GM12873 (cell line): ENCODE results near the gene HBA2.
"Not testable (repeated sequence)": the region's sequence is repeated elsewhere in the genome, so short reads cannot be mapped to it uniquely, and the experiment has no call there.

Experiments
- CTCF ChIP-seq: IDR thresholded peaks from 2 replicates; pipeline ENCODE4 v1.5.1; 2012; ENCODE audit warnings: low read depth, mild to moderate bottlenecking, moderate library complexity, low read length, control low read depth; ENCODE audit not compliant: insufficient read depth; ENCODE audit errors: missing control alignments

Gene HBA2

DNA sequence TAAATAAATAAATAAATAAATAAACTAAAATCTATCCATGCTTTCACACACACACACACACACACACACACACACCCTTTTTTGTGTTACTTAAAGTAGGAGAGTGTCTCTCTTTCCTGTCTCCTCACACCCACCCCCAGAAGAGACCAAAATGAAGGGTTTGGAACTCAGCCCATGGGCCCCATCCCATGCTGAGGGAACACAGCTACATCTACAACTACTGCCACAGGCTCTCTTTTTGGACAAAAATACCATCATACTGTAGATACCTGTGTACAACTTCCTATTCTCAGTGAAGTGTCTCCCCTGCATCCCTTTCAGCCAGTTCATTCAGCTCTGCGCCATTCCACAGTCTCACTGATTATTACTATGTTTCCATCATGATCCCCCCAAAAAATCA is 1.9 kb upstream of the HBA2 start:
- no peak for TF ChIP-seq CTCF

DNA sequence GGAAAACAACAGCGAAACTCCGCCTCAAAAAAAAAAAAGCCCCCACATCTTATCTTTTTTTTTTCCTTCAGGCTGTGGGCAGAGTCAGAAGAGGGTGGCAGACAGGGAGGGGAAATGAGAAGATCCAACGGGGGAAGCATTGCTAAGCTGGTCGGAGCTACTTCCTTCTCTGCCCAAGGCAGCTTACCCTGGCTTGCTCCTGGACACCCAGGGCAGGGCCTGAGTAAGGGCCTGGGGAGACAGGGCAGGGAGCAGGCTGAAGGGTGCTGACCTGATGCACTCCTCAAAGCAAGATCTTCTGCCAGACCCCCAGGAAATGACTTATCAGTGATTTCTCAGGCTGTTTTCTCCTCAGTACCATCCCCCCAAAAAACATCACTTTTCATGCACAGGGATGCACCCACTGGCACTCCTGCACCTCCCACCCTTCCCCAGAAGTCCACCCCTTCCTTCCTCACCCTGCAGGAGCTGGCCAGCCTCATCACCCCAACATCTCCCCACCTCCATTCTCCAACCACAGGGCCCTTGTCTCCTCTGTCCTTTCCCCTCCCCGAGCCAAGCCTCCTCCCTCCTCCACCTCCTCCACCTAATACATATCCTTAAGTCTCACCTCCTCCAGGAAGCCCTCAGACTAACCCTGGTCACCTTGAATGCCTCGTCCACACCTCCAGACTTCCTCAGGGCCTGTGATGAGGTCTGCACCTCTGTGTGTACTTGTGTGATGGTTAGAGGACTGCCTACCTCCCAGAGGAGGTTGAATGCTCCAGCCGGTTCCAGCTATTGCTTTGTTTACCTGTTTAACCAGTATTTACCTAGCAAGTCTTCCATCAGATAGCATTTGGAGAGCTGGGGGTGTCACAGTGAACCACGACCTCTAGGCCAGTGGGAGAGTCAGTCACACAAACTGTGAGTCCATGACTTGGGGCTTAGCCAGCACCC is 2.6 kb downstream of the HBA2 start:
- TF ChIP-seq CTCF: no peak

GRCh38 chr16:176477-177382 is 4.1 kb downstream of the HBA2 start, which contains the start of gene HBA1:
TSS of gene HBA1 (plus strand) at chr16:176680. CDS start at chr16:176717, 37 bp downstream.
- not testable (repeated sequence) for TF ChIP-seq CTCF

DNA sequence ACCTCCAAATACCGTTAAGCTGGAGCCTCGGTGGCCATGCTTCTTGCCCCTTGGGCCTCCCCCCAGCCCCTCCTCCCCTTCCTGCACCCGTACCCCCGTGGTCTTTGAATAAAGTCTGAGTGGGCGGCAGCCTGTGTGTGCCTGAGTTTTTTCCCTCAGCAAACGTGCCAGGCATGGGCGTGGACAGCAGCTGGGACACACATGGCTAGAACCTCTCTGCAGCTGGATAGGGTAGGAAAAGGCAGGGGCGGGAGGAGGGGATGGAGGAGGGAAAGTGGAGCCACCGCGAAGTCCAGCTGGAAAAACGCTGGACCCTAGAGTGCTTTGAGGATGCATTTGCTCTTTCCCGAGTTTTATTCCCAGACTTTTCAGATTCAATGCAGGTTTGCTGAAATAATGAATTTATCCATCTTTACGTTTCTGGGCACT is 4.7 kb downstream of the HBA2 start:
- TF ChIP-seq CTCF: no peak

DNA sequence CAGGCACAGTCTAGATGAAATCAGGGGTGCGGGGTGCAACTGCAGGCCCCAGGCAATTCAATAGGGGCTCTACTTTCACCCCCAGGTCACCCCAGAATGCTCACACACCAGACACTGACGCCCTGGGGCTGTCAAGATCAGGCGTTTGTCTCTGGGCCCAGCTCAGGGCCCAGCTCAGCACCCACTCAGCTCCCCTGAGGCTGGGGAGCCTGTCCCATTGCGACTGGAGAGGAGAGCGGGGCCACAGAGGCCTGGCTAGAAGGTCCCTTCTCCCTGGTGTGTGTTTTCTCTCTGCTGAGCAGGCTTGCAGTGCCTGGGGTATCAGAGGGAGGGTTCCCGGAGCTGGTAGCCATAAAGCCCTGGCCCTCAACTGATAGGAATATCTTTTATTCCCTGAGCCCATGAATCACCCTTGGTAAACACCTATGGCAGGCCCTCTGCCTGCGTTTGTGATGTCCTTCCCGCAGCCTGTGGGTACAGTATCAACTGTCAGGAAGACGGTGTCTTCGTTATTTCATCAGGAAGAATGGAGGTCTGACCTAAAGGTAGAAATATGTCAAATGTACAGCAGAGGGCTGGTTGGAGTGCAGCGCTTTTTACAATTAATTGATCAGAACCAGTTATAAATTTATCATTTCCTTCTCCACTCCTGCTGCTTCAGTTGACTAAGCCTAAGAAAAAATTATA is 5.4 kb downstream of the HBA2 start:
- no peak for TF ChIP-seq CTCF

DNA sequence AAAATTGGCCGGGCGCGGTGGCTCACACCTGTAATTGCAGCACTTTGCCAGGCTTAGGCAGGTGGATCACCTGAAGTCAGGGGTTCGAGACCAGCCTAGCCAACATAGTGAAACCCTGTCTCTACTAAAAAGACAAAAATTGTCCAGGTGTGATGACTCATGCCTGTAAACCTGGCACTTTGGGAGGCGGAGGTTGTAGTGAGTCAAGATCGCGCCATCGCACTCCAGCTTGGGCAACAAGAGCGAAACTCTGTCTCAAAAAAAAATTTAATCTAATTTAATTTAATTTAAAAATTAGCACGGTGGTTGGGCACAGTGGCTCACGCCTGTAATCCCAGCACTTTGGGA is 6.0 kb downstream of the HBA2 start:
- no peak for TF ChIP-seq CTCF
